KG1 (cell line): Measurements from ENCODE around the gene CLIC3.

Experiments used
- DNase-seq: peaks from one replicate; lab custom pipeline; 2025; lab: John Stamatoyannopoulos, UW

The CLIC3 gene

GRCh38 chr9:136980669-136981478 lies 15.5 kb downstream of the CLIC3 start:
- no peak for DNase-seq

GRCh38 chr9:136979769-136980587 lies 16.4 kb downstream of the CLIC3 start:
- DNase-seq = no peak

- DNase-seq = no peak
Observed at GRCh38 chr9:136978865-136979544, 17.4 kb downstream of the CLIC3 start.

GRCh38 chr9:136978073-136978864 lies 18.1 kb downstream of the CLIC3 start:
- DNase-seq = no peak

GRCh38 chr9:136977649-136978072 lies 18.7 kb downstream of the CLIC3 start:
- DNase-seq = no peak

- no peak for DNase-seq
Observed at GRCh38 chr9:136977223-136977622, 19.1 kb downstream of the CLIC3 start, which contains the start of gene PTGDS. PTGDS (plus strand) TSS chr9:136977504; CDS start chr9:136977579, 75 bp downstream.

GRCh38 chr9:136975644-136976043 lies 20.7 kb downstream of the CLIC3 start:
- no peak for DNase-seq

GRCh38 chr9:136974817-136975535 lies 21.4 kb downstream of the CLIC3 start:
- no peak for DNase-seq

- no peak for DNase-seq
Observed at GRCh38 chr9:136973618-136974617, 22.4 kb downstream of the CLIC3 start.

- DNase-seq = no peak
Observed at GRCh38 chr9:136972743-136973142, 23.6 kb downstream of the CLIC3 start.

GRCh38 chr9:136972335-136972734 lies 24.0 kb downstream of the CLIC3 start:
- DNase-seq = no peak

- DNase-seq = no peak
Observed at GRCh38 chr9:136971746-136972145, 24.6 kb downstream of the CLIC3 start.

GRCh38 chr9:136970361-136970760 lies 26.0 kb downstream of the CLIC3 start:
- no peak for DNase-seq

GRCh38 chr9:136969774-136970173 lies 26.6 kb downstream of the CLIC3 start:
- no peak for DNase-seq

GRCh38 chr9:136969150-136969549 lies 27.2 kb downstream of the CLIC3 start:
- no peak for DNase-seq

GRCh38 chr9:136968333-136969127 lies 27.8 kb downstream of the CLIC3 start:
- DNase-seq = no peak

GRCh38 chr9:136965771-136966484 lies 30.4 kb downstream of the CLIC3 start:
- DNase-seq = no peak

- no peak for DNase-seq
Observed at GRCh38 chr9:136964833-136965422, 31.4 kb downstream of the CLIC3 start.
